ENCODE data around the gene EXOSC10.
"Not testable (repeated sequence)": the region's sequence is repeated elsewhere in the genome, so short reads cannot be mapped to it uniquely, and the experiment has no call there.

EXOSC10 gene

DNA sequence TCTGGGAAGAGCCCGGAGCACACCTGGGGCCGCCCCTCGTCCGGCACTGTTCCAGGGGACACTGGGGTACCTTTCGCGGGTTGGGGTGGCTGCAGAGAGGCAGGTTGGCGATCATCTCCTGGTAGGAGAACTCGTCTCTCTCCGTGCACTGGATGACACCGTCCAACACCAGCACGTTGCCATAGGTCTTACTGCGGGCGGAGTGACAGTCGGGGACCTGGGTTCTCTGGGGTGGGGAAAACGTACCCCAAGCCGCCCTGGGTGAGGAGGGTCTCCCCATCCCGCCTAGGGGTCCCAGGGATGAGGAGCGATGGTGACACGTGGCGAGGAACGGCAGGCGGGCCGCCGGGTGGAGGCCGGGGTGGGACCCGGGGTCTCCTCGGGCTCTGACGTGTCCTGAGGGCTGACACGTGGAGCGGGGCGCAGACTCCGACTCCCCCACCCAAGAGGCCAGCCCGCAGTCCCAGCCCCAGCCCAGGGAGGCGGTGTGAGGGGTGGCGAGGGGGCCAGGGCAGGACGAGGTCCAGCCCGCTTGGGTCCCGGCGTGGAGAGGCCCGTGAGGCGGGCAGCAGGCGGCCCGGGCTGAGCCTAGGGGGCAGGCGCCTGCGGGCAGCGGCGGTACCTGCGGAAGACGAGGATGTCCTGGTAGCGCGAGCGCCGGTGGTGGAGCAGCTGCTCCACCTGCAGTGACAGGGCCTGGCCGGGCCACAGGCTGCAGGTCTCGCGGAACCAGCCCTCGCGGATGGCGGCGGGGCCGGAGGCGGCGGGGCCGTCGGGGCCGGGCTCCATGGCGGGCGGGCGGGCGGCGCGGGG, 40.3 kb downstream of the EXOSC10 start:
- DNase-seq = no peak

DNA sequence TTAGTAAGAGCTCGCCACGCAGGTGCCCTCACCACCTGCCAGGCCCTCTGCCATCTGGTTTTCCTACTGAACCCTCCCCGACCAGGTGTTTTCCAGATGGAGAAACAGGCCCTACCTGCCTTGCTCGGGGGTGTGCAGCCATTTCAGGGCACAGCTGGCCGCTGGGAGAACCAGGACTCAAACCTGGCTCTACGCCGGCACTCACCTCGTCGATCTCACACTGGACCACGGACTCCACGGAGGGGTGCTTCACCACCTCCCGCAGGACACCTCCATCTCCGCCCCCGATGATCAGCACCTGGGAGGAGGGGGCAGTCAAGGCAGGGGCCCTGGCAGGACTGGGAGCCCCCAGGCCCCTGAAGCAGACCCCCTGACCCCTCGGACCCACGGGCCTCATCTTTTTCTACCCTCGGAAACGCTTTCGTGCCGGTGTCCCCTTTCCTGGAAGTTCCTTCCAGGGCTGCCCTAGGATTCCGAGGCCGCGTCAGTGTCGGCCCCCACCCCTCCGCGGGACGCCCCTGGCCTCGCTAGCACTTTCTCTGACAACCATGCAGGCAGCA, 41.0 kb downstream of the EXOSC10 start:
- no peak for DNase-seq

DNA sequence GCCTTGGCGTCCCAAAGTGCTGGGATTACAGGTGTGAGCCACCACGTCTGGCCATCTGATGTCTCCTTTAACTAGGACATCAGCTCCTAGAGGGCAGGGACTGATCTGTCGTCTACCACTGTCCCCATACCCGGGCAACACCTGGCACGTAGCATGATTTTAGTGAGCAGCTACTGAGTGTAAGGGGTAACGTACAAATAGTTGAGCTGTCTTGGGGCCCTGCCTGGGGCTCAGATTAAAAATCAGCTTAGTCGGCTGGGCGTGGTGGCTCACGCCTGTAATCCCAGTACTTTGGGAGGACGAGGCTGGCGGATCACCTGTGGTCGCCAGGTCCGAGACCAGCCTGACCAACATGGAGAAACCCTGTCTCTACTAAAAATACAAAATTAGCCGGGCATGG, 41.6 kb downstream of the EXOSC10 start:
- DNase-seq = no peak

DNA sequence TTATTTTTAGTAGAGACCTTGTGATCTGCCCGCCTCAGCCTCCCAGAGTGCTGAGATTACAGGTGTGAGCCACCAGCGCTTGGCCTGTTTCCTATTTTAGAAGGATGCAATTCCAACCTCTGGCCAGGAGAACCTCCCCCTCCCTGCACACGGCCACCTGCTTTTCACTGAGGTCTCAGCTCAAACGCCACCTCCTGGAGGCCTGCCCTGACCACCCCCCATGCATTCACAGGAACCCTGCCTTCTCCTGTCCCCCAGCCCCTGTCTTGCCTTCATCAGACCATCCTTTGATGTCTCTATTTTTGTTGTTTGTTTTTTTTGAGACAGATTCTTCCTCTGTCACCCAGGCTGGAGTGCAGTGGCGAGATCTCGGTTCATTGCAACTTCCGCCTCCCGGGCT, 42.2 kb downstream of the EXOSC10 start:
- no peak for DNase-seq

DNA sequence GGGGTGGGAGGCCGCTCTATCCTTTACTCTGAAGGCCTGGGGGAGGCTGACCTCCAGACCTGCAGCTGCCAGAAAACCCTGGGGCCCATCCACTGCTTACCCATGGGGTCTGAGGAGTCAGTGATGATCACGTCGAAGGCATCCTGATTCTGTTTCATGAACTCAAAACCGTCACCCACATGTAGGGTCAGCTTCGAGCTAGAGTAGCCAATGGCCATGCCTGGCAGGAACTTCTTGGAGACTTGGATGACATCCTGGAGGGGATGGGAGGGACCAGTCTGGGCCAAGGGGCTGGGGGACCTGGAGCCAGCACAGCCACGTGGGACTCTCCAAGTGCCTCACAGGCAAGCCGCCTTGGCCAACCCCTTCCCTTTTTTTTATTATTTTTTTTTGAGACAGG, 43.2 kb downstream of the EXOSC10 start:
- no peak for DNase-seq

DNA sequence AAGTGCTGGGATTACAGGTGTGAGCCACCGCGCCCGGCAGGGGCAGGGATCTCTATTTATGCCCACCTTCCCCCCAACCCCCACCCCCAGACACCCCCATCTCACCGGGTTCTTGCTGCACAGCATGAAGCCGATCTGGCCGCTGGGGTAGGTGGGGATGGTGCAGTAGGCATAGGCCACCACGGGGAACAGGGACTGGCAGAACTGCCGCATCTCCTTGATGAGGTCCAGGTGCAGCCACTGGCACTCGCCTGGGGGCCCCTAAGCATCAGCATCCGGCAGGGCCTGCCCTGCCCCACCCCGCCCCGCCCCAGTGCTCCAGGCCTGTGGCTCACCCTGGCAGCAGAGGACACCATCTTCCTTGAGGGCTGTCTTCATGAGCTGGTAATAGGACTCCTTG, 44.0 kb downstream of the EXOSC10 start:
- no peak for DNase-seq

DNA sequence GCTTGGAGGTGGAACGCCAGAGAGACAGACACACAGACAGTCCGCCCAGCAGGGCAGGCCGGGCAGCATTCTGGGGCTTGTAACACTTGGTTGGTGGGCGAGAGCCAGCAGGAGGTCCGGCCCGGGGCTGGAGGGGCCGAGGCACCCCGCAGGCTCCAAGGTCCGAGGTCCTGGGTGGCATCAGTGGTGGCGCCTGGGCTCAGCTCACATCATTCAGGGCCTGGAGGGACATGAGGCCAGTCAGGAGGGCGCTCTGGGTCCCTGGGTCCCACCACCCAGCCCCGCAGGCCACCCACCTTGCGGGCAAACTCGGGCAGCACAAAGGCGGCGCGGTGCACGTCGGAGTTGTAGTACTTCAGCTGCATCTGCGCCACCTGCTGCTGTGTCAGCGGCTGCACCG, 45.0 kb downstream of the EXOSC10 start:
- no peak for DNase-seq

DNA sequence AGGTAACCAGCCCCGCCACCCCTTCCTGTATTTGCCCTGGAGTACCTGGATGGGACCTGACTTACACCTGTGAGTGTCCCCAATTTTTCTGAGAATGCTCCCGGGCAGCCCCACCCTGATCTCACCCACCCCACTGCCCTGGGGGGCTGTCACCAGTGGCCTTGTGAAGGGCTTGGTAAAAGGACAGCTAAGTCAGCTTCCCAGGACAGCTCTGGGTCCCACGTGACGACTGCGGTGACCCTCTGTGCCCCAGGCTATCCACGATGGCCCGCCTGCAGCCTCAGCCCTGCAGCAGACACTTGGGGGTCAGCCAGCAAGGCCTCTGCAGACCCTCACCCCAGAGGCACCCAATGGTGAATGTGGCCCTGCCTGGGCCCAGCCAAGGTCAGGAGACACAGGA, 45.5 kb downstream of the EXOSC10 start:
- DNase-seq = no peak

DNA sequence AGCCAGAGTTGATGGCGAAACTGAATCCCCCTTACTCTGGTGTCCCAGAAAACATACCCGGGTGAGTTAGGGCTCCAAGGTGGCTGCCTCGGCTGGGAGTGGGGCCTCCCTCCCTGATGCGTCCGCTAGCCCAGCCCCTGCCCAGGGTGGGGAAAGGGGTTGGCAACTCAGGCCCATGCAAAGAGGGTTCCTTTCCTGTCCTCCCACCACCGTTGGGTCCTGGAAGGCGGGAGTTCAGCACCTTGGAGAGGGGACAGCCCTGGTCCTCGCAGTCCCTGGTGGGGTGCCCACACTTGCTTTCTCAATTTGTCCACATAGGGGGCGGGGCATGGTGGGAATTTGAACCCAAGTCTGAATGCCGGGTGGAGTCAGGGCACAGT, 45.9 kb downstream of the EXOSC10 start:
- DNase-seq = no peak

DNA sequence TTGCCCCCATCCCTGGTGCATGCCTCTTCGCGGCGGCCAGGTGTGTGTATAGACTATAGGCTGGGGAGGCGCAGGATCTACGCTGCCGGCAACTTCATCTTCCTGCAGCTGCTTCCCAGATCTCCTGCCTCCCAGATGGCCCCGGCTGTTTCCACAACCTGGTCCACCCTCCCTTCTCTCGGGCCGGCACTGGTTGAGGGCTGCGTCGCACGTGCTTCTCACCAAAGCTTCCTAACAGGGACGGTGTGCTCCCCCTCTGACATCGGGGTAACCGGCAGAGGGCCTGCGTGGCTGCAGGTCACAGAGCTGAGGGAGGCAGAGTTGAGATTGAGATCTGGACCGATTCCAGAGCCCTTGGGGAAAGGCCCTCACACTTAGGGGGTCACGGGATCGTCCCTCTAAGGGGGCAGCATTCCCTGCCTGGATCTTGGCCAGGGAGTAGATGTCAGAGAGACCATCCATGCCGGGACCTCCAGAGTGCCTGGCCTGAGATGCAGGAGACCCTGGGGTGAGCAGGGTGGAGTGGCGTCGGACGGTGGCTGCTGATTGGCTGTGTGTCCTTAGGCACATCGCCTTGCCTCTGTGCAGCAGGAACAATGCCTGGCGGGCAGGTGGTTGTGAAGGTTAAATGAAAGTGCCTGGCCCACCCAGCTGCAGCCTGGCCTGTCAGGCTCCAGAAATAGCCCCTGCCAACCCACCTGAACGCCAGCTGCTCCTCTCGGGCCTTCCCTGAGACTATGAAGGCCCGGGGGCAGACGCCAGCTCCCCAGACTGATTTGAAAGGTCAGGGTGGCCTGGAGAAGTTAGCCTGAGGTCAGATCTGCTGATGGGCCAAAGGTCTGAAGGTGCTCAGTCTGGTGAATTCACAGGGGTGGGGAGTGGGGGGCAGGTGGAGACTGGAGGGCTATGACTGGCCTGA, 46.6 kb downstream of the EXOSC10 start:
- DNase-seq = no peak

DNA sequence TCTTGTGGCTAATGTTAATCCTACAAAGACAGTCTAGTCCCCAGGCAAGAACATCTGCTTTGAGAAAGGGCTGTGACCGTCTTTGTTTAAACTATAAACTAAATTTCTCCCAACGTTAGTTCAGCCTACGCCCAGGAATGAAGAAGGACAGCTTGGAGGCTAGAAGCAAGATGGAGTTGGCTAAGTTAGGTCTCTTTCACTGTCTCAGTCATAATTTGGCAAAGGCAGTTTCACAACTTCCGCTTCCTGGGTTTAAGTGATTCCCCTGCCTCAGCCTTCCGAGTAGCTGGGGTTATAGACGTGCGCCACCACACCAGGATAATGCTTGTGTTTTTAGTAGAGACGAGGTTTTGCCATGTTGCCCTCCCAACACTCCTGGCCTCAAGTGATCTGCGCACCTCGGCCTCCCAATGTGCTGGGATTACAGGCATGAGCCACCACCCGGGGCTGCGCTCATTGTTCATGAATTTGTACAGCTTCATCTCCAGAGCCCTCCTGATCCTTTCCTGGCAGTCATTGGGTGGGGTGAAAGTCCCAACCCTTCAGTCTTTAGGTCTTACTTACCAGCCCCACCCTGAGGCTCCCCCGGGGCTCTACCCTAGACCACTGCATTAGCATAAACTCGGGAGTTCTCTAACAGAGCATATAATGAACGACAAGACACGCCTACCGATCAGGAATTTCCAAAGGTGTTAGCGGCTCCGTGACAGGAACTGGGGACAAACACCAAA, 47.7 kb downstream of the EXOSC10 start:
- no peak for DNase-seq

DNA sequence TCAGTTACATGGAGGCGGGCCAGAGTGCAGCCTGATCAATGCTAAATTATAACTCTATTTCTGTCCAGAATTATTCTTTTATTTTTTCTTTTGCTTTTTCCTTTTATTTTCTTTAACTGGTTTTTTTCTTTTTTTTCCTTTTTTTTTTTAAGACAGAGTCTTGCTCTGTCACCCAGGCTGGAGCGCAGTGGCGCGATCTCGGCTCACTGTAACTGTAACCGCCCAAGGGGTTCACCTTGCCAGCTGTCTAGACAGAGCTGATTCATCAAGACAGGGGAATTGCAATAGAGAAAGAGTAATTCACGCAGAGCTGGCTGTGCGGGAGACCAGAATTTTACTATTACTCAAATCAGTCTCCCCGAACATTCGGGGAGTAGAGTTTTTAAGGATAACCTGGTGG, 48.5 kb downstream of the EXOSC10 start:
- DNase-seq = not testable (repeated sequence)

DNA sequence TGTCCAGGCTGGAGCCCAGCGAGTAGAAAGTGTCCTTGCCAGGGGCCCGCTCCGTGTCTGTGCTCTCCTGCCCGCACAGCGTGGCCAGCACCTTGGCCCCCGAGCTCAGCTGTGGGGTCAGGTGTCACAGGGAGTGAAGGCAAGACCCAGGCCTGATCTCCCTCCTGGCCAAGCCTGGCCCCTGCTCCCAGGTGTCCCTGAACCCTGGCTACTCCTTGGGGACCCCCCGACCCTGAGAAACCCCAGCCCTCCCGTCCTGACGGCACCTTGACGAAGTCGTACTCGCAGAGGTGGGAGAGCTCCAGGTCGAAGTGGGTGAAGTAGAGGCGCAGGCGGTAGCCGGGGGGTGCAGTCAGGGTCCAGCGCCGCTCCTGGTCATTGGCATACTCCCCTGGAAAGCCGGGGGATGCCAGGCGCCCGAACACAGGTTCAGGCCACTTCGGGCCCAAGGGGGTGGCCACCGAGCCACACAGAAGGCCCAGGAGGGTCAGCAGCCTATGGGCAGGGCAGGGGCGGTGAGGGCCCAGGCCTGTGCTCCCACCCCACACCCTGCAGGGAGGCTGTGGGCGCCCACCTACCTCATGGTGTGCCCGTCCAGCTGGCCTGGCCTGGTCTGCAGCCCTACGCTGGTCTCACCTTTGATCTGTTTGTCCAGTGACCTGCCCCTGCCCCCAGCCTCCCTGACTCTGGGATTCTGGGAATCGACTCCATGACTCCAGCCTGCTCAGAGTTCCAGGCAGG, 52.9 kb downstream of the EXOSC10 start, which contains the start of gene MASP2:
Gene MASP2 (minus strand): TSS at position 615 of the 741 bp plus-strand sequence. CDS start 32 bp downstream, at position 583.
- no peak for DNase-seq

DNA sequence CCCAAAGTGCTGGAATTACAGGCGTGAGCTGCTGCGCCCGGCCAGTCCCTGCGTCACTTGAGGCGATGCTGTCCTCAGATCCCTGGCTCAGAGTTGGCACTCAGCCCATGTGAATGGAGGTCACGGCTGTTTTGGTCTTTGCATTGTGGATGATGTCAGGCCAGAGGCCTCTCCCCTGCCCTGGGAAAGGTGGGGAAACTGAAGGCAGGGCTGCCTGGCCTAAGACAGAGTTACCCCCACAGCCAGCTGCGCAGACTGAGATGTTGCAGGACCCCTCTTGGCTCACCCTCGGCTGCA, 53.5 kb downstream of the EXOSC10 start:
- DNase-seq = no peak

DNA sequence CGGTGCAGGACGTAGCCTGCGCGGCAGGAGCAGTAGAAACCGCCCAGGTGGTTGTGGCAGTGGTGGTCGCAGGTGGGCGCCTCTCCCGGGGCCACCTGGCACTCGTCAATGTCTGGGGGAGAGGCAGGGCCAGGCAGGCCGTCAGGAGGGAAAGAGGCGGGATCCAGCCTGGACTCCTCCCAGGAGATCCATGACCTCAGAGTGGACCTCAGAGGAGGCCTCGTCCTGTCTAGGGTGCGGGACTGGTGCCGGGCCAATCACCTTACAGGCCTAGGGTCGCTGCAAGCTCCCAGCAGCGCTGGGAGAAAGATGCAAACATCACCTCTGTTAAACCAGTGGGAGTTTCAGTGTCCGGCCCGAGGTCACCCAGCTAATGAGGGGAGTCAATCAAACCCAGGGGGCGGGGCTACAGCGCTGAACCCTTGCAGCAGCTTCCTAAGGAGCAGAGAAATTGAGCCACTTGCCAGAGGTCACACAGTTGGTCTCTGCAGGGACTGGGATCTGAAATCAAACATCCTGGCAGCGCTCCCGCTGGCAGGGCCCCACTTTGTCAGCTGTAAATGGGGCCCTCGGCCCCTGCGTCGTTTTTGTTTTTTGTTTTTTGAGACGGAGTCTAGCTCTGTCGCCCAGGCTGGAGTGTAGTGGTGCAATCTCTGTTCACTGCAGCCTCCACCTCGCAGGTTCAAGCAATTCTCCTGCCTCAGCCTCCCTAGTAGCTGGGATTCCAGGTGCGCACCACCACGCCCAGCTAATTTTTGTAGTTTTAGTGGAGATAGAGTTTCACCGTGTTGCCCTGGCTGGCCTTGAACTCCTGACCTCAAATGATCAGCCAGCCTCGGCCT, 54.0 kb downstream of the EXOSC10 start:
- DNase-seq = no peak

DNA sequence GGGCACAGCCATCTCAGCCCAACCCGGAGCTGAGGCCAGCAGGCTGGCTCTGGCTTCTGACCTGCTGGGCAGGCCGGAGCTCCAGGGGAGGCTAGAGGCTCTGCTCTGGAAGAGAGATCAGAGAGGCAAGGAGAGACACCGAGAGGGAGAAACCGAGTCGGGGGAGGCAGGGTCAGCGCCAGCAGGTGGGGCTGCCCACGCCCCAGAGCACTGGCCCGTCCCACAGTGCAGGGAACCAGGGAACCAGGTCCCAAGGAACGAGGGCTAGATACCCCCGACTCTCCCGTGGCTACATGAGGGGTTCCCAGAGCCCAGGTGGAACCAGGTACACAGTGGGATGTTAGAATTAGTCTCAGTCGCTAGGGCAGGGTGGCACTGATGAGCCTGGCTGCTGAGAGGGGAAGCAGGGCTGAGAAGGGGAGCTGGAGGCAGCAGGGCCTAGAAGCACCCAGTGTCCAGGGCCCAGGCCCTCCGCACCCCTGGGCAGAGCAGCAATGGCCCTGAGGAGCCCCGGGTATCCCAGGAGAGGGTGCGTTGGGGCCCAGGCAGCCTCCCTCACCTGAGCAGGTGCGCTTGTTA, 54.7 kb downstream of the EXOSC10 start:
- no peak for DNase-seq

DNA sequence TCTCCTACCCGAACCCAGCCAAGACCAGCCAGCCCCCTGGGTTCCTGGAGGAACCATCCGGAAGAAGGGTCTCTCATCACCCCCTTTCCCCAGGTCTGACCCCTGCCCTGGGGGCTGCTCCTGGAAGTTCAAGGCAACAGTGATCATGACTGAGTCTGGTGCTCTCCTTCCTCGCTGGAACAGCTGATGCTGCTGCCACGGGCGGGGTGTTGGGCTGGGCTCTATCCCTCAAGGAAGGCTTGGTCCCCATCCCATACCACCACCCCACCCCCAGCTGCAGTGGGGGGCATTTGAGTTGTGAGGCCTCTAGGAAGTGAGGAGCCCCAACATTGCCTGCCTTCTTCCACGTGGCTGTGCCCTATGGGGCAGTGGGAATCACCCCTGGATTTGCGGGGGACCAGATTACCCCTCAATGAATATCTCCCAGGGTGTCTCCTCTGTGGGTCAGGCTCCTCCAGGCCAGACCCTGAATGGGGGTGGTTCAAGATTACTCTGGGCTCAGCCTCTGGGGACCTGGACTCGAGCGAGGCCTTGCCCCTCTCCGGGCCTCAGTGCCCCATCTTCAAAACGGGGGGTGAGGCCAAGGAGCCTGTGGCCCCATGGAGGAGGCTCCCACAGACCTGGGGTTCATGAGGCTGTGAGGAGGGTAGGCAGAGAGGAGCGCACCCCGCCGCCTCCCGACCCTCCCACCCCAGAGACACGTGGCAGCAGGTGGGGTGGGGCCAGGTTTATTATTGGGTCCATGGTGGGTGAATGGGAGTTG, 55.4 kb downstream of the EXOSC10 start:
- no peak for DNase-seq

DNA sequence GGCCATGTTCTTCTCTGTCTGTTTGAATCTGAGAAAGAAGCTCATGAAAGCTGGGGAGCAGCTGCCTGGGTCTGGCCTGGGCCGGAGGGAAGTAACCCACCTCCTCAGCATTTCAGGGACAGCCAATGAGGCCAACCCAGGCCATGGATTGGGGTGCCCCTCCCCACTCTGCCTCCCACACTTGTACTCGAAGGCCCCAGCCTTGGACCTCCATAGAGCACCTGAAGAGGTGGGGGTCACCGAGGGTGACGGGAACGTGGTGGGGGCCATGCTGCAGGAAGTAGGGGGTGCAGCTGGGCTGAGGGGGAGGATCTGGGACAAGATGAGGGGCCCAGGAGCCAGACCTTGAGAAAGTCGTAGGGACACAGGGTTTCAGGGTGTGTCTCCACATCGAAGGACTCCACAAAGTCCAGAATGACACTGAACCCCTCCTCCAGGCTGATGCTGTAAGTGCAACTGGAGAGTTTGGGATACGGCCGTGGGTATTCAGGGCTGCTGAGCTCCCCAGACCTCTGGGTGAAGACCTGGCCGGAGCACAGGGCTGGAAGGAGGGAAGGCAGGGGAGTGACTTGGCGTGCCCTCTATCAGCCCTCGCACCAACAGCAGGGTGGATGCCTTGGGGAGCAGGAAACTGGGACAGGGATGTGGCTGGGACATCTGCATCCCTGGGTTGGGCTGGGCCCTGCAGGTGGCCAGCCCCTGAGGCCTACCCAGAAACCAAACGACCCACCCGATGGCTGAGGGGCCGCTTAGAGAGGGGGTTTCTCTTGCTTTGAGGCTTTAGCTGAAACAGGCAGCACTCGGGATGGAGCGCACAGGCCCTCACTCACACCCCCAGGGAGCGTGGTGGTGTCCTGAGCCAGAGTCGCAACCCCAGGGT, 56.4 kb downstream of the EXOSC10 start:
- no peak for DNase-seq

DNA sequence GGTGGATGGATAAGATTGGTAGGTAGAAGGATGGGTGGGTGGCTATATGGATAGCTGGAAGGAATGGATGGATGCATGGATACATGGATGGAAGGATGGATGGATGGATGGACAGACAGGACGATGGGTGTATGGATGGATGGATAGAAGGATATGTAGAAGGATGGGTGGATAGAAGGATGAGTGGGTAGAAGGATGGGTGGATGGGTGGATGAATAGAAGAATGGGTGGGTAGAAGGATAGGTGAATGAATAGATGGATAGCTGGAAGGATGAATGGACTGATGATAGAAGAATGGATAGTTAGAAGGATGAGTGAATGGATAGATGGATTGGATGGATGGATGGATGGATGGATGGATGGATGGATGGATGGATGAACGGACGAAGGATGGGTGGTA, 57.6 kb downstream of the EXOSC10 start:
- no peak for DNase-seq
